HG02852 (cell line): ENCODE results near the gene SCTR.
"Not testable (repeated sequence)": the region's sequence is repeated elsewhere in the genome, so short reads cannot be mapped to it uniquely, and the experiment has no call there.

ENCODE experiments used
- ATAC-seq: cut with Tn5 transposase; IDR thresholded peaks from one replicate; pipeline ENCODE4 v1.9.1; 2021; ENCODE audit warnings: mild to moderate bottlenecking, moderate library complexity; ENCODE audit not compliant: unreplicated experiment

The SCTR gene

DNA sequence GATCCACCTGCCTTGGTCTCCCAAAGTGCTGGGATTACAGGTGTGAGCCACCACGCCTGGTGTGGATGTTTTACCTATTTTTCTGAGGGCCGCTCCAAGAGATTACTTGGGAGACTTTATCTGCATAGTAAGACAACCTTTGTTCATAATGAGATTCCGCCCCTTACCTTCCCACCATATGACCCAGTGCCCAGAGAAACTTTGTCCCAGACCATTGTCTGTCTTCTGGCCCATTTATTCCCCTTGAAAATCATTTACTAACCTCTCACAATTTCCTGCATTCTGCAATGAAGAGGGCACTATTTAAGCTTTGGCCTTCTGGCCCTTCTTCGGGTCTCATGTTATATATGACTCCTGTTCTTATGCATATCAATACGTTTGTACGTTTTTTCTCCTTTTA is 106.4 kb downstream of the SCTR start:
- ATAC-seq = no peak

- no peak for ATAC-seq
Observed at GRCh38 chr2:119416299-119416923, 107.9 kb downstream of the SCTR start.

DNA sequence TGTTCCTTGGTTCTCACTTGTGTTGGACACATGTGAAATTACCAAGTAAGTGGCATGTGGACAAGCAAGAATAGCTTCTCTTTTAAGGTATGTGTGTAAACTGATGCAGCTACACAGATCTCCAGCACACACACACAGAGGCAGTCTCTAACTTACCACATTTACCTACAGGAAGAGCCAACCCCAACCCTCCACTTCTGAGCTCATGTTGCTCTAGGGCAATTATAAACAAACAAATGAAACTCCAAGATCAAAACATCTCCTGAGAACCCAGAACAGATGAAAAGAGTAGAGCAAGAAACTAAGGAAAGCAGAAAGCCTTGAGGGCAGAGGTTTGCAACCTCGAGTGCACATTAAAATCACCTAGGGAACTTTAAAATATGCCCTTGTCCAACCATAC is 108.7 kb downstream of the SCTR start:
- no peak for ATAC-seq

DNA sequence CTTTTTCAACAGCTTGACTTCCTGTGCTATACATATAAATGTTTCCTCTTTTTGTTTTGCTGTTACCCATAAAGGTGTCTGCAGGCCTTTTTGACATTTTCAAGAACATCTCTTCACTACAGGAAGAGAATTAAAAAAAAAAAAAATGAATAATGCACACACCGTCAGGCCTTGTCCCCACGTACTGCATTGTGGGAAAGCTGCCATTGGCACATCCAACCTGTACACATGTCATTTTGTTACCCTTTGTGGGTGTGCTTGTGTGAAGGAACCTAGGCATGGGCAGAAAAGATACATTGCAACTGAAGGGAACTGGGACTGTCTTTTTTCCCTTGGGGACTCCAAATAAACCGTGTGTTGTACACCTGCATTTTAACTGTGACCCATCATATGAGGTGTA is 109.4 kb downstream of the SCTR start:
- no peak for ATAC-seq

- no peak for ATAC-seq
Observed at GRCh38 chr2:119409506-119409905, 114.8 kb downstream of the SCTR start.

- ATAC-seq = no peak
Observed at GRCh38 chr2:119408221-119408619, 116.1 kb downstream of the SCTR start.

DNA sequence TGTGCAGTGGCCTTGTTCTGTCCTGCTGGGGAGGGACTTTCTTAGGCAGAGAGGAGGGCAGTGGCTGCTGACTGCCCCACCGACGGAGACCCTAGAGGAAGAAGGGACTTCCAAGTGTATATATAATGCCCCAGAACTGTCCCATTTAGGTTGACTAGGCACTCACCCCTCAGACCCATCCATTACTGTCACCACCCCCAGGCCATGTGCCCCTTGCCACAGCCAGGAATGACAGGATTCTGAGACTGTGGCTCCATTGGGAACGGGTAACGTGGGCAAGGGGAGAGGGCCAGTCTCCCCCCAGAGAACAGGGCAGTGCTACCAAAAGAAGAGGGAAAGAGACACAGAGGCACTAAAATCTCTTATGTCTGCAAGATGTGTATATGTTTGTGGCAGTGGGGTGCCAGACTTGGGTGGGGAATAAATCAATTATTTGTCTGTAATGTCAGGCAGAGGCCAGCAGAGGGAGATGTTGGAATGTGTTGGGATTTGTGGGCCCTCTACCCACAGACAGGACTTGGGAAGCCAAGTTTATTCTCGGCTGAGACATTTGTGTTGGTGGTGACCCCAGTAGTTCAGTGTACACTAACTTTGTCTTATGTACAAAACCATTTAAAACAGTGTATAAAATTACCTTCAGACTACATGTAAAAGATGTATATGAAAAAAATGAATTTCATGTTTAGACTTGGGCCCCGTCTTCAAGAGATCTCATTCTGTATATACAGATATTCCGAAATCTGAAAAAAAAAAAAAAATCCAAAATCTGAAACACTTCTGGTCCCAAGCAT is 116.7 kb downstream of the SCTR start:
- ATAC-seq = no peak

GRCh38 chr2:119405151-119405550 is 119.1 kb downstream of the SCTR start:
- no peak for ATAC-seq

GRCh38 chr2:119403618-119404017 is 120.7 kb downstream of the SCTR start:
- ATAC-seq = not testable (repeated sequence)

DNA sequence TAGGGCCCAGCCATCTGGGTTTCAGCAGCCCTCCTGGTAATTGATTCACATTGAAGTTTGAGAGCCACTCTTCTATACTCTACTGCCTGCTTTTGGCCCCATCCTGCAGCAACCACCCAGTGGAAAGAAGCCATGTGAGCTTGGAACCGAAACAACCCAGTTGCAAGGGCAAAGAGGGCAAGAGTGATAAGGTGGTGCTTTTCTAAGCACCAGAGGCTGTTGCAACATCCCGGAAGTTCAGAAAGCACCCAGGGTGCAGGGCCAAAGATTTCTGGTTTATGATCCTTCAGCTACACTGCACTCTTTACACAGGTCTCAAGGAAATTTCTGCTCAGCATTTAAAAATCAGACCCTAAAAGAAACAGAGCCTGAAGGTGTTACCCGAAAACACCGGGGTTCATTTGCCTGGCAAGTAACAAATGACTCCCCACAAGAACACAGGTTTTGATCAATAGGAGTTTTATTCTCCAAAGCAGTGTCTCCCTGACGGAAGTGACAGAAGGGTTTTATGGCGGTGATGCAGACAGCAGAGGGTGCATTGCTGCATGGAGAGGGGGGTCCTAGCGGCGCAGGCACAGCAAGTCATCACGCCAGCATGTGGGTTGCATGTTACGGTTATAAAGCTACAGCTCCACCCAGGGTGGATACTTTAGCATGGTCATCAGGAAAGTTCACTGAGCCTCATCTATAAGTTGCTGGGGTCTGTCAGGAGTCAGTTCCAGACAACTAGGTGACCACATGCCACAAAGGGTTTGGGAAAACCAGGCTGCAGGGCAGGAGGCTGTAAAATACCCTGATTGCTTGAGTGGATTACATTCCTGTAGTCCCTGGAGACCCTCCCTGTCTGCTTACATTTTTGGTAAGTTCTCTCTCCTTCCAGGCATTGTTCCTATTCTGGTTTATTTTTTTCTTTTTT is 121.4 kb downstream of the SCTR start:
- no peak for ATAC-seq

DNA sequence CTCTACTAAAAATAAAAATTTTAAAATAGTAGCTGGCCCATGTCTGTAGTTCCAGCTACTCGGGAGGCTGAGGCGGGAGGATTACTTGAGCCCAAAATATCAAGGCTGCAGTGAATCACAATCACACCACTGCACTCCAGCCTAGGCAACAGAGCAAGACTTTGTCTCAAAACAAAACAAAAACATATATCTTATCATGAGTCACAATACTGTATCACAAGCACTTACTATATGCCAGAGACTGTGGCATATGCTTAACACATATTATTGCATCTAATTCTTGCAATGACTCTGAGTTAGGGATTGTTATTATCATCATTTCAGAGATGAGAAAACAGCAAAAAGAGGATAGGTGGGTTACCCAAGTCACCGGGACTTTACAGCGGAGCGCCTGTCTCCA is 122.2 kb downstream of the SCTR start:
- no peak for ATAC-seq

DNA sequence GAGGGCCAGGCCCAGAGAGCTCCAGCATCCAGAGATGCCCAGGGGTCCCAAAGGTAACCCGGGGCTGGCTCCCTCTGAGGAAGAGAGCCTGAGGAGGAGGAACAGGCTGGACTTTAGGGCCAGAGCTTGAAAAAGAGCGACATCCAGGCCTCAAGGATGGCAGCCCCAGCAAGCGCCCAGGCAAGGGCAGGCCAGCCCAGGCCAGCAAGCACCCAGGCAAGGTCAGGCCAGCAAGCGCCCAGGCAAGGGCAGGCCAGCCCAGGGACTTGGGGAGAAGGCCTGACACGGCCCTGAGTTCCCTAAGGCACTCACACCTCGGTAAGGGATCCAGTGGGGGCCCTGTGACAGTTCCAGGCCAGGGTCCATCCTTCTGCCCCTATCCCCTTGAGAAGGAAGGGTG is 127.1 kb downstream of the SCTR start:
- ATAC-seq = no peak

DNA sequence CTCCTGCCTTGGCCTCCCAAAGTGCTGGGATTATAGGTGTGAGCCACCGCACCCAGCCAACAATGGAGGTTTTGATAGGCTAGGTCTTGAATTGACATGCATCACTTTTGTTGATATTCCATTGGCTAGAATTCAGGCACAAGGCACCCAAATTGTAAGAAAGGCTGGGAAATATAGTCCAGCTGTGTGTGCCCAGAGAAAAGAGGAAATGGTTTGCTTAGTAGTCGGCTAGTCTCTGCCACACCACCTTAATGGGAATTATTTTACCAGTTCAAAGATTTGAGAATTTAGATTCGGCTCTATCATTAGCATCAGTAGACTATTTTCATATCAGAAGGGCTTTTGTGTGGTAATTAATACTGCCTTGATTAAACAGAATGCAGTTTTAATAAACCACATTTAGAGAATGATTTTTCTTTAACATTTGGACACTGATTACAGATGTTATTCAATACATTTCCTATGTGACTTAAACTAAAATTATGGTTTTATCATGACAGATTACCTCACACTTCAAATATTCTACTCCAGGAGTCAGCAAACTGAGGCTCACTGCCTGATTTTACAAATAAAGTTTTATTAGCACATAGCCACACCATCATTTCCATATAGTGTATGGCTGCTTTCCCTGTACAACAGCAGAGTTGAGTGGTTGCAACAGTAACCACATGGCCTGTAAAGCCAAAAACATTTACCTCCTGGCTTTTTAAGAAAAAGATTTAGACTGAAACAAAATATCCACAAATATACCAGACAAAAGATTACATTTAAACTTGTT is 130.1 kb downstream of the SCTR start:
- ATAC-seq = no peak
